Measurements from ENCODE around the gene KRTAP9-4.
"Not testable (repeated sequence)": the region's sequence is repeated elsewhere in the genome, so short reads cannot be mapped to it uniquely, and the experiment has no call there.

Gene KRTAP9-4, protein sequence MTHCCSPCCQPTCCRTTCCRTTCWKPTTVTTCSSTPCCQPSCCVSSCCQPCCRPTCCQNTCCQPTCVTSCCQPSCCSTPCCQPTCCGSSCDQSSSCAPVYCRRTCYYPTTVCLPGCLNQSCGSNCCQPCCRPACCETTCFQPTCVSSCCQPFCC

DNA sequence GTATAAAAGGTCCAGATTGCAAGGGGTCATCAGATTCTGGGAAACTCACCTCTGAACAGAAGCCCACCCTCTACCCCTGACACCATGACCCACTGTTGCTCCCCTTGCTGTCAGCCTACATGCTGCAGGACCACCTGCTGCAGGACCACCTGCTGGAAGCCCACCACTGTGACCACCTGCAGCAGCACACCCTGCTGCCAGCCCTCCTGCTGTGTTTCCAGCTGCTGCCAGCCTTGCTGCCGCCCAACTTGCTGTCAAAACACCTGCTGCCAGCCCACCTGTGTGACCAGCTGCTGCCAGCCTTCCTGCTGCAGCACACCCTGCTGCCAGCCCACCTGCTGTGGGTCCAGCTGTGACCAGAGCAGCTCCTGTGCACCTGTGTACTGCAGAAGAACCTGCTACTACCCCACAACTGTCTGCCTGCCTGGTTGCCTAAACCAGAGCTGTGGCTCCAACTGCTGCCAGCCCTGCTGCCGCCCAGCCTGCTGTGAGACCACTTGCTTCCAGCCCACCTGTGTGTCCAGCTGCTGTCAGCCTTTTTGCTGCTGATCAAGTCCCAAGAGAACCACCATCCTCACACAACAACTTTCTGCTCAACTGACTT is at the start of gene KRTAP9-4:
Gene KRTAP9-4, plus strand, starts transcription at position 51 of the 604 bp plus-strand sequence. Its CDS starts 34 bp downstream, at position 85.
- not testable (repeated sequence) for H3K4me3 ChIP-seq (ENCODE audit: low read length); H3K9me3 ChIP-seq (ENCODE audit: control insufficient read depth, low read depth, low read length); H3K36me3 ChIP-seq (ENCODE audit: control insufficient read depth, low read depth, low read length); H3K4me1 ChIP-seq (ENCODE audit: control insufficient read depth, low read depth, low read length); H3K27me3 ChIP-seq (ENCODE audit: control insufficient read depth, insufficient read depth, low read length); H3K27ac ChIP-seq (ENCODE audit: low read length); H3K9ac ChIP-seq (ENCODE audit: low read length)

DNA sequence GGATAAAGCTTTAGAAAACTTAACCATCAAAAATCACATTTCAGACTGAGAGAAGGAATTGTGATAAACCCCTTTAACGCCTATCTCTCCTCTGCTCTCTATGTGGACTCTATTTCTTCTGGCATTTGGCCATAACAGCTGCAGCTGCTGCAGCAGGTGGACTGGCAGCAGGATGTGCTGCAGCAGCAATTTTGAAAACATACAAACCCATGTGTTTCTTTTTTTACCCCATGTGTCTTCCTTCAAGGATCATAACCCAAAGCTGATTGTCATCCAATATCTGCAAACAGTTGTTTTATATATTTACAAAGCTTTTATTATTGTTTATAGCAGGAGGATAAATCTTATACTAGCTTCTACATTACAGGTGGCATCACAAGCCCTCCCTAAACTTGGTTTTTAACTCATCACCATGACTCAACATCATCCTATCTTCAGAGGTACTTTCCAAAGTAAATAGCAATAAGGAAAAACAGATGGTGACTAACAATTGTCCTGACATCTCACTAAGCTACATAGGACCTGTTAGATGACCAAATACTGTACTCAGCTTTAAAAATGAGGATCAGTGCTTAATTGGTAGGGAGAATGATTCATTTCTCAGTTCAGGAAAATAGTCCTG is 37.5 kb upstream of the KRTAP9-4 start:
- H3K27me3 ChIP-seq (ENCODE audit: control insufficient read depth, insufficient read depth, low read length): no peaks in the 10 kb centered on the region
- no peak overlapping the region for H3K4me3 ChIP-seq (ENCODE audit: low read length)
- no peaks in the 10 kb centered on the region for H3K4me1 ChIP-seq (ENCODE audit: control insufficient read depth, low read depth, low read length)
- H3K9ac ChIP-seq (ENCODE audit: low read length): no peak overlapping the region
- H3K36me3 ChIP-seq (ENCODE audit: control insufficient read depth, low read depth, low read length): no peaks in the 10 kb centered on the region
- H3K27ac ChIP-seq (ENCODE audit: low read length): no peak overlapping the region
- H3K9me3 ChIP-seq (ENCODE audit: control insufficient read depth, low read depth, low read length): no peaks in the 10 kb centered on the region

DNA sequence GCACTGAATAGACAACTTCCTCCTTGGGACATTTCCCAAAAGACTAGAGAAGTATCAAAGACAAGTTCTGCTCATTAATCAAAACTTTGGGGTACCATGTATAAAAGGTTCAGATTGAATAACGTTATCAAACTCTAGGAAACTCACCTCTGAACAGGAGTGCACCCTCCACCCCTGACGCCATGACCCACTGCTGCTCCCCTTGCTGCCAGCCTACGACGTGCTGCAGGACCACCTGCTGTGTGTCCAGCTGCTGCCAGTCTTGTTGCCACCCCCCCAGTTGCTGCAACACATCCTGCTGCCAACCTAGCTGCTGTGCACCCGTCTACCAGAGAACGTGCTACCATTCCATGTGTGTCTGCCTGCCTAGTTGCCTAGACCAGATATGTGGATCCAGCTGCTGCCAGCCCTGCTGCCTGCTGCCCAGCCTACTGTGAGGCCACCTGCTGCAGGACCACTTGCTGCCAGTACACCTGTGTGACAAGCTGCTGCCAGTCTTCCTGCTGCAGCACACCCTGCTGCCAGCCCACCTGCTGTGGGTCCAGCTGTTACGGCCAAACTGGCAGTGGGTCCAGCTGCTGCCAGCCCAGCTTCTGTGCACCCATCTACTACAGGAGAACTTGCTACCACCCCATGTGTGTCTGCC is 36.8 kb upstream of the KRTAP9-4 start:
- Histone ChIP-seq H3K9me3 (ENCODE audit: control insufficient read depth, low read depth, low read length) (no peaks in the 10 kb centered on the region), H3K4me1 (ENCODE audit: control insufficient read depth, low read depth, low read length) (no peaks in the 10 kb centered on the region), H3K27me3 (ENCODE audit: control insufficient read depth, insufficient read depth, low read length) (no peaks in the 10 kb centered on the region), H3K36me3 (ENCODE audit: control insufficient read depth, low read depth, low read length) (no peaks in the 10 kb centered on the region), H3K27ac (ENCODE audit: low read length) (no peak overlapping the region), H3K4me3 (ENCODE audit: low read length) (no peak overlapping the region), H3K9ac (ENCODE audit: low read length) (no peak overlapping the region)

DNA sequence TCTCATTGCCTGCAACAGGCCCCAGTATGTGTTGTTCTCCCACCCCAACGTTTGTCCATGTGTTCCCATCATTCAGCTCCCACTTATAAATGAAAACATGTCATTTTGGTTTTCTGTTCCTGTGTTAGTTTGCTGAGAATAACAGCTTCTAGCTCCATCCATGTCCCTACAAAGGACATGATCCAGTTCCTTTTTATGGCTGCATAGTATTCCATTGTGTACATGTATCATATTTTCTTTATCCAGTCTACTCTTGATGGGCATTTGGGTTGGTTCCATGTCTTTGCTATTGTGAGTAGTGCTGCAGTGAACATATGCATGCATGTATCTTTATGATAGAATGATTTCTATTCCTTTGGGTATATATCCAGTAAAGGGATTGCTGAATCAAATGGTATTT is 33.8 kb upstream of the KRTAP9-4 start:
- Histone ChIP-seq H3K27ac (ENCODE audit: low read length) (no peak overlapping the region), H3K4me1 (ENCODE audit: control insufficient read depth, low read depth, low read length) (no peaks in the 10 kb centered on the region), H3K9me3 (ENCODE audit: control insufficient read depth, low read depth, low read length) (no peaks in the 10 kb centered on the region), H3K36me3 (ENCODE audit: control insufficient read depth, low read depth, low read length) (no peaks in the 10 kb centered on the region), H3K4me3 (ENCODE audit: low read length) (no peak overlapping the region), H3K27me3 (ENCODE audit: control insufficient read depth, insufficient read depth, low read length) (no peaks in the 10 kb centered on the region), H3K9ac (ENCODE audit: low read length) (no peak overlapping the region)

DNA sequence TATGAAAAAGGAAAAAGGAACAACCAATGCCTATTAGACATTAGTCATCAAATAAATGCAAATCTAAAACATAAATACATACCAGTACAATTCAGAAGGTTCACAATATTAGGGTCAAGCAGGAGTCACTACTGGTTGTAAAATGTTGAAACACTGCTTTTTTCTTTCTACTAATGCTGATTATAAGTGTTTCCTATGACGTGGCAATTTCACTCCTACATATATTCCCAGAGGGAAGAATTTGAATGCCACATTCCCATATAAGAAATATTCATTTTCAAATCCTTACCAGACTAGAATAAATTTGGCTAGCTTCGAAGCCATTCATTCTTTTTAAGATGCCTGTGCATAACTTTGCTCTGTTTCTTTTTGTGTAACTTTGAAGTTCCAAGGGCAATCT is 25.7 kb upstream of the KRTAP9-4 start:
- Histone ChIP-seq H3K4me1 (ENCODE audit: control insufficient read depth, low read depth, low read length) (no peaks in the 10 kb centered on the region), H3K9ac (ENCODE audit: low read length) (no peak overlapping the region), H3K9me3 (ENCODE audit: control insufficient read depth, low read depth, low read length) (no peaks in the 10 kb centered on the region), H3K4me3 (ENCODE audit: low read length) (no peak overlapping the region), H3K27ac (ENCODE audit: low read length) (no peak overlapping the region), H3K27me3 (ENCODE audit: control insufficient read depth, insufficient read depth, low read length) (no peaks in the 10 kb centered on the region), H3K36me3 (ENCODE audit: control insufficient read depth, low read depth, low read length) (no peaks in the 10 kb centered on the region)

GRCh38 chr17:41226051-41226450 is 23.4 kb upstream of the KRTAP9-4 start:
- Histone ChIP-seq H3K4me1 (ENCODE audit: control insufficient read depth, low read depth, low read length) (no peaks in the 10 kb centered on the region), H3K9ac (ENCODE audit: low read length) (no peak overlapping the region), H3K36me3 (ENCODE audit: control insufficient read depth, low read depth, low read length) (no peaks in the 10 kb centered on the region), H3K9me3 (ENCODE audit: control insufficient read depth, low read depth, low read length) (no peaks in the 10 kb centered on the region), H3K27me3 (ENCODE audit: control insufficient read depth, insufficient read depth, low read length) (no peaks in the 10 kb centered on the region), H3K27ac (ENCODE audit: low read length) (no peak overlapping the region), H3K4me3 (ENCODE audit: low read length) (no peak overlapping the region)

DNA sequence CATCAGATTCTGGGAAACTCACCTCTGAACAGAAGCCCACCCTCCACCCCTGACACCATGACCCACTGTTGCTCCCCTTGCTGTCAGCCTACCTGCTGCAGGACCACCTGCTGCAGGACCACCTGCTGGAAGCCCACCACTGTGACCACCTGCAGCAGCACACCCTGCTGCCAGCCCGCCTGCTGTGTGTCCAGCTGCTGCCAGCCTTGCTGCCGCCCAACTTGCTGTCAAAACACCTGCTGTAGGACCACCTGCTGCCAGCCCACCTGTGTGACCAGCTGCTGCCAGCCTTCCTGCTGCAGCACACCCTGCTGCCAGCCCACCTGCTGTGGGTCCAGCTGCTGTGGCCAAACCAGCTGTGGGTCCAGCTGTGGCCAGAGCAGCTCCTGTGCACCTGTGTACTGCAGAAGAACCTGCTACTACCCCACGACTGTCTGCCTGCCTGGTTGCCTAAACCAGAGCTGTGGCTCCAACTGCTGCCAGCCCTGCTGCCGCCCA is 22.8 kb upstream of the KRTAP9-4 start, which contains the start of gene KRTAP9-2:
Gene KRTAP9-2, plus strand, starts transcription at position 51 of the 498 bp plus-strand sequence. Its CDS starts 7 bp downstream, at position 58.
- not testable (repeated sequence) for H3K27me3 ChIP-seq (ENCODE audit: control insufficient read depth, insufficient read depth, low read length); H3K9me3 ChIP-seq (ENCODE audit: control insufficient read depth, low read depth, low read length); H3K9ac ChIP-seq (ENCODE audit: low read length); H3K4me1 ChIP-seq (ENCODE audit: control insufficient read depth, low read depth, low read length); H3K4me3 ChIP-seq (ENCODE audit: low read length); H3K36me3 ChIP-seq (ENCODE audit: control insufficient read depth, low read depth, low read length); H3K27ac ChIP-seq (ENCODE audit: low read length)

GRCh38 chr17:41230094-41230493 is 19.4 kb upstream of the KRTAP9-4 start:
- Histone ChIP-seq H3K27me3 (ENCODE audit: control insufficient read depth, insufficient read depth, low read length) (no peaks in the 10 kb centered on the region), H3K4me1 (ENCODE audit: control insufficient read depth, low read depth, low read length) (no peaks in the 10 kb centered on the region), H3K9me3 (ENCODE audit: control insufficient read depth, low read depth, low read length) (no peaks in the 10 kb centered on the region), H3K27ac (ENCODE audit: low read length) (no peak overlapping the region), H3K36me3 (ENCODE audit: control insufficient read depth, low read depth, low read length) (no peaks in the 10 kb centered on the region), H3K4me3 (ENCODE audit: low read length) (no peak overlapping the region), H3K9ac (ENCODE audit: low read length) (no peak overlapping the region)

DNA sequence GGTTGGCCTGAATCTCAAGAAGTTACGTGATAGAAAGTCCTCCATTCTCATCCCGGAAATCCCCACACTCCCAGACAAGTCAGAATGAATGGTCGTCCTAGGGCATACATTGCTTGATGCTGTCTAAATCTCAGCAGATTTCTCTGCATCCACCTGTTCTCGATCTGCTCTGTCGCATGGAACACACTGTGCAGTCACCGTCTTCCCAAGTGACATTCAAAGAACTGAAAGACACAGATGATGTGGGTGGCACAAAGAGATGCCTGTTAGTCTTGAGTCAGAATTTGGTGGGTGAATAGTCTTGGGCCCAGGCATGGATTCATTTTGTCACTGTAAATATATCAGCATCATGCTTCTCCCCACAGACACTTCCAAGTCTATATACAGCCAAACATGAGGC is 17.8 kb upstream of the KRTAP9-4 start:
- Histone ChIP-seq H3K9ac (ENCODE audit: low read length) (no peak overlapping the region), H3K27me3 (ENCODE audit: control insufficient read depth, insufficient read depth, low read length) (no peaks in the 10 kb centered on the region)

DNA sequence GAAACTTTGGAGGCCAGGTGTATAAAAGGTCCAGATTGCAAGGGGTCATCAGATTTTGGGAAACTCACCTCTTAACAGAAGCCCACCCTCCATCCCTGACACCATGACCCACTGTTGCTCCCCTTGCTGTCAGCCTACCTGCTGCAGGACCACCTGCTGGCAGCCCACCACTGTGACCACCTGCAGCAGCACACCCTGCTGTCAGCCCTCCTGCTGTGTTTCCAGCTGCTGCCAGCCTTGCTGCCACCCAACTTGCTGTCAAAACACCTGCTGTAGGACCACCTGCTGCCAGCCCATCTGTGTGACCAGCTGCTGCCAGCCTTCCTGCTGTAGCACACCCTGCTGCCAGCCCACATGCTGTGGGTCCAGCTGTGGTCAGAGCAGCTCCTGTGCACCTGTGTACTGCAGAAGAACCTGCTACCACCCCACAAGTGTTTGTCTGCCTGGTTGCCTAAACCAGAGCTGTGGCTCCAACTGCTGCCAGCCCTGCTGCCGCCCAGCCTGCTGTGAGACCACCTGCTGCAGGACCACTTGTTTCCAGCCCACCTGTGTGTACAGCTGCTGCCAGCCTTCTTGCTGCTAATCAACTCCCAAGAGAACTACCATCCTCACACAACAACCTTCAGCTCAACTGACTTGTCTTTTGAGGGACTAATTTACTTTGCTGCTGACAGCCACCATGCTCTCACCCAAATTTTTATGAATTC is 16.9 kb upstream of the KRTAP9-4 start, which contains the start of gene KRTAP9-3:
Gene KRTAP9-3, plus strand, starts transcription at position 51 of the 707 bp plus-strand sequence. Its CDS starts 53 bp downstream, at position 104.
- H3K4me1 ChIP-seq (ENCODE audit: control insufficient read depth, low read depth, low read length); H3K27me3 ChIP-seq (ENCODE audit: control insufficient read depth, insufficient read depth, low read length); H3K9me3 ChIP-seq (ENCODE audit: control insufficient read depth, low read depth, low read length); H3K4me3 ChIP-seq (ENCODE audit: low read length); H3K36me3 ChIP-seq (ENCODE audit: control insufficient read depth, low read depth, low read length); H3K27ac ChIP-seq (ENCODE audit: low read length); H3K9ac ChIP-seq (ENCODE audit: low read length): not testable (repeated sequence)

More for the DNA sequence above, 17.8 kb upstream of the KRTAP9-4 start:
- no peaks in the 10 kb centered on the region for H3K9me3 ChIP-seq (ENCODE audit: control insufficient read depth, low read depth, low read length)
- no peak overlapping the region for H3K4me3 ChIP-seq (ENCODE audit: low read length)
- no peaks in the 10 kb centered on the region for H3K36me3 ChIP-seq (ENCODE audit: control insufficient read depth, low read depth, low read length)
- H3K4me1 ChIP-seq (ENCODE audit: control insufficient read depth, low read depth, low read length): no peaks in the 10 kb centered on the region
- no peak overlapping the region for H3K27ac ChIP-seq (ENCODE audit: low read length)

DNA sequence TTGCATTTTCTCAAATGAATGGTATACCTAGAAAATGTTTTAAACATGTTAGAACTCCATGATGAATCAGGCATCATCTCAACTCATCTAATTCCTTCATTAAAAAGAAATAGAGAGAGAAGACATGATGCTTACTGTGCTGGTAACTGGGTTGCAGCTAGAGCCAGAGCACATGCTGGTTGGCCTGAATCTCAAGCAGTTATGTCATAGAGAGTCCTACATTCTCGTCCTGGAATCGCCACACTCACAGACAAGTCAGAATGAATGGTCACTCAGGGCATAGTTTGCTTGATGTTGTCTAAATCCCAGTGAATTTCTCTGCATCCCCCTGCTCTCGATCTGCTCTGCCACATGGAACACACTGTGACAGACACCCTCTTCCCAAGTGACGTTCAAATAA is 12.4 kb upstream of the KRTAP9-4 start:
- H3K36me3 ChIP-seq (ENCODE audit: control insufficient read depth, low read depth, low read length); H3K27me3 ChIP-seq (ENCODE audit: control insufficient read depth, insufficient read depth, low read length); H3K27ac ChIP-seq (ENCODE audit: low read length); H3K4me1 ChIP-seq (ENCODE audit: control insufficient read depth, low read depth, low read length); H3K9ac ChIP-seq (ENCODE audit: low read length); H3K4me3 ChIP-seq (ENCODE audit: low read length); H3K9me3 ChIP-seq (ENCODE audit: control insufficient read depth, low read depth, low read length): not testable (repeated sequence)
